ENCODE data around the gene PAXIP1.

The PAXIP1 gene

GRCh38 chr7:154976844-154977243 lies 26.1 kb downstream of the PAXIP1 start:
- no peak for DNase-seq (ENCODE audit: low spot score)
- in situ Hi-C loops (cut with MboI; ENCODE audit: low pct_unique_long_range_greater_than_20kb, low sequenced_read_pairs, unreplicated experiment): no loop called here
- TF ChIP-seq CTCF (IDR thresholded peaks at IDR 0.05; ENCODE audit: extremely low read depth, insufficient read depth, missing control alignments): no peak

- TF ChIP-seq CTCF (IDR thresholded peaks at IDR 0.05; ENCODE audit: extremely low read depth, insufficient read depth, missing control alignments): no peak
- DNase-seq (ENCODE audit: low spot score): no peak
- in situ Hi-C loops (cut with MboI; ENCODE audit: low pct_unique_long_range_greater_than_20kb, low sequenced_read_pairs, unreplicated experiment): no loop called here
These were observed 26.9 kb downstream of the PAXIP1 start for GRCh38 chr7:154975984-154976383.

GRCh38 chr7:154973381-154973780 lies 29.5 kb downstream of the PAXIP1 start:
- no peak for DNase-seq (ENCODE audit: low spot score)
- TF ChIP-seq CTCF (IDR thresholded peaks at IDR 0.05; ENCODE audit: extremely low read depth, insufficient read depth, missing control alignments): no peak
- in situ Hi-C loops (cut with MboI; ENCODE audit: low pct_unique_long_range_greater_than_20kb, low sequenced_read_pairs, unreplicated experiment): no loop called here

GRCh38 chr7:154968336-154969001 lies 34.5 kb downstream of the PAXIP1 start:
- DNase-seq (ENCODE audit: low spot score): no peak
- in situ Hi-C loops (cut with MboI; ENCODE audit: low pct_unique_long_range_greater_than_20kb, low sequenced_read_pairs, unreplicated experiment): no loop called here

GRCh38 chr7:154967401-154967955 lies 35.4 kb downstream of the PAXIP1 start:
- in situ Hi-C loops (cut with MboI; ENCODE audit: low pct_unique_long_range_greater_than_20kb, low sequenced_read_pairs, unreplicated experiment): no loop called here
- no peak for DNase-seq (ENCODE audit: low spot score)

More at GRCh38 chr7:154968336-154969001, 34.5 kb downstream of the PAXIP1 start:
- no peak for TF ChIP-seq CTCF (IDR thresholded peaks at IDR 0.05; ENCODE audit: extremely low read depth, insufficient read depth, missing control alignments)

GRCh38 chr7:154965014-154965413 lies 37.9 kb downstream of the PAXIP1 start:
- DNase-seq (ENCODE audit: low spot score): no peak
- in situ Hi-C loops (cut with MboI; ENCODE audit: low pct_unique_long_range_greater_than_20kb, low sequenced_read_pairs, unreplicated experiment): no loop called here
- no peak for TF ChIP-seq CTCF (IDR thresholded peaks at IDR 0.05; ENCODE audit: extremely low read depth, insufficient read depth, missing control alignments)

More at GRCh38 chr7:154967401-154967955, 35.4 kb downstream of the PAXIP1 start:
- TF ChIP-seq CTCF (IDR thresholded peaks at IDR 0.05; ENCODE audit: extremely low read depth, insufficient read depth, missing control alignments): no peak
